ENCODE results near the gene LPAR3. TPM values are rescaled to one million over a fixed set of nuclear protein-coding genes. Genes with fewer than 3 reads are reported as not detected.

The LPAR3 gene
- polyA plus RNA-seq, 1 of the 3 experiments (the other 2 are of a cell fraction): 0.08 TPM

DNA sequence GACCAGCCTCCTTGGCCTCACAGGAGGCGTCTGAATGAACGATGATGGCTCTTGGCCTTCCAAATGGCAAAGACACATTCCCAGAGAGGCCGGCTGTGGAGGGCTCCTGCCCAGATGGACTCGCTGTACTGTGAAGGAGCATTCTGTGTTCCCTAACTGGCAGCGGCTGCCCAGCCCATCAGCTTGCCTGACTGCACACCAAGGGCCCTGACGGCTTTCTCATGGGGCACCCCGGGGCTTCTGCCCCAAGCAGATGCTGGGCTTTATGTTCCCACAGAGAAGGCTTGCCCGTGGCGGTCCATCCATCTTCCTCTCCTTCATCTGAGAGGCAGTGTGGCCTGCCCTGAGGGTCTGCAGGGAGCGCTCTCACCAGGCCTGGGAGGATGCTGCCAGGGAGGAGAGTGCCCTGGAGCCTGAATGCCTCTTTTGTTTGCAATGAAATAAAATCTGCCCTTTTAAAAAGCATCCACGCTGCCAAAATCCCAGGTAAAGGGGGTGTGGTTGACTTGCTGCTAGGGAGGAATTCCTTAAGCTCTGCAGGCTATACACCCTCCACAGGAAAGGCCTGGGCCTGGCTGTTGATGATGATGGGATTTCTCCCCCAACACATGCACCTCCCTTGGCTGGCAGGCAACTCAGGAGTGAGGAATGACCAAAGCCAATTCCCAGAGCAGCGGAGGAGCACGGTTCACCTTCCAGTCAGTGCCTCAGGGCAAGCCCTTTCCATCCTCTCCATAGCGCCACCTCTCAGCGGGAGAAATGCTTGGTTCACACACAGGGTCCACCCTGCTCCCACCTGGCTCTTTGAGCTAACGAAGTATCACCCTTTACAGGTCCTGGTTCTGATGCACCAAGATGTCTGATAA, 118.1 kb downstream of the LPAR3 start:
- Histone ChIP-seq H3K27ac (ENCODE audit: low read depth in 2 of 2, low read length in 1 of 2) (no peak overlapping the region), H3K27me3 (ENCODE audit: insufficient read depth) (no peaks in the 10 kb centered on the region), H3F3A (replicated peaks; ENCODE audit: insufficient read depth) (no peaks in the 10 kb centered on the region), H2AFZ (ENCODE audit: low read depth) (no peak overlapping the region), H4K20me1 (ENCODE audit: insufficient read depth) (no peaks in the 10 kb centered on the region), H3K4me3 (ENCODE audit: low read depth in 2 of 2, low read length in 1 of 2) (no peak overlapping the region), H3K4me1 (ENCODE audit: control insufficient read depth in 1 of 2, insufficient read depth in 2 of 2, low read depth in 1 of 2, low read length in 1 of 2) (peaks cover 0 to 5% of the 10 kb centered on the region in 2 experiments; a peak in 1 of 4 replicates), H3K9me2 (no peaks in the 10 kb centered on the region), H3K4me2 (no peak overlapping the region), H3K36me3 (replicated peaks in 1 of 2; ENCODE audit: control insufficient read depth in 1 of 2, insufficient read depth in 2 of 2, low read length in 1 of 2) (no peaks in the 10 kb centered on the region), H3K79me2 (ENCODE audit: insufficient read depth) (no peaks in the 10 kb centered on the region), H3K9me3 (no peaks in the 10 kb centered on the region), H3K9ac (no peak overlapping the region)
- 82% methylated on average over 6 of the region's 16 CpGs for WGBS (ENCODE audit: low lambda C conversion rate)
- no peak for TF ChIP-seq NFIC (IDR thresholded peaks at IDR 0.05; ENCODE audit: borderline replicate concordance)
- TF ChIP-seq GABPA (IDR thresholded peaks at IDR 0.05; ENCODE audit: low read depth): no peak
- TF ChIP-seq EZH2phosphoT487 (IDR thresholded peaks at IDR 0.05; ENCODE audit: borderline replicate concordance, low read depth): no peak
- TF ChIP-seq ELF1 (IDR thresholded peaks at IDR 0.05): no peak
- TF ChIP-seq, protein P1, sequence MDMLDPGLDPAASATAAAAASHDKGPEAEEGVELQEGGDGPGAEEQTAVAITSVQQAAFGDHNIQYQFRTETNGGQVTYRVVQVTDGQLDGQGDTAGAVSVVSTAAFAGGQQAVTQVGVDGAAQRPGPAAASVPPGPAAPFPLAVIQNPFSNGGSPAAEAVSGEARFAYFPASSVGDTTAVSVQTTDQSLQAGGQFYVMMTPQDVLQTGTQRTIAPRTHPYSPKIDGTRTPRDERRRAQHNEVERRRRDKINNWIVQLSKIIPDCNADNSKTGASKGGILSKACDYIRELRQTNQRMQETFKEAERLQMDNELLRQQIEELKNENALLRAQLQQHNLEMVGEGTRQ (IDR thresholded peaks at IDR 0.05; ENCODE audit: borderline replicate concordance, low read depth, low read length): no peak
- TF ChIP-seq, protein P2, sequence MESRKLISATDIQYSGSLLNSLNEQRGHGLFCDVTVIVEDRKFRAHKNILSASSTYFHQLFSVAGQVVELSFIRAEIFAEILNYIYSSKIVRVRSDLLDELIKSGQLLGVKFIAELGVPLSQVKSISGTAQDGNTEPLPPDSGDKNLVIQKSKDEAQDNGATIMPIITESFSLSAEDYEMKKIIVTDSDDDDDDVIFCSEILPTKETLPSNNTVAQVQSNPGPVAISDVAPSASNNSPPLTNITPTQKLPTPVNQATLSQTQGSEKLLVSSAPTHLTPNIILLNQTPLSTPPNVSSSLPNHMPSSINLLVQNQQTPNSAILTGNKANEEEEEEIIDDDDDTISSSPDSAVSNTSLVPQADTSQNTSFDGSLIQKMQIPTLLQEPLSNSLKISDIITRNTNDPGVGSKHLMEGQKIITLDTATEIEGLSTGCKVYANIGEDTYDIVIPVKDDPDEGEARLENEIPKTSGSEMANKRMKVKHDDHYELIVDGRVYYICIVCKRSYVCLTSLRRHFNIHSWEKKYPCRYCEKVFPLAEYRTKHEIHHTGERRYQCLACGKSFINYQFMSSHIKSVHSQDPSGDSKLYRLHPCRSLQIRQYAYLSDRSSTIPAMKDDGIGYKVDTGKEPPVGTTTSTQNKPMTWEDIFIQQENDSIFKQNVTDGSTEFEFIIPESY (IDR thresholded peaks at IDR 0.05; ENCODE audit: borderline replicate concordance, low read depth): no peak
- TF ChIP-seq FOXJ3 (CRISPR knock-in tag; IDR thresholded peaks at IDR 0.05): no peak
- TF ChIP-seq, protein P3, sequence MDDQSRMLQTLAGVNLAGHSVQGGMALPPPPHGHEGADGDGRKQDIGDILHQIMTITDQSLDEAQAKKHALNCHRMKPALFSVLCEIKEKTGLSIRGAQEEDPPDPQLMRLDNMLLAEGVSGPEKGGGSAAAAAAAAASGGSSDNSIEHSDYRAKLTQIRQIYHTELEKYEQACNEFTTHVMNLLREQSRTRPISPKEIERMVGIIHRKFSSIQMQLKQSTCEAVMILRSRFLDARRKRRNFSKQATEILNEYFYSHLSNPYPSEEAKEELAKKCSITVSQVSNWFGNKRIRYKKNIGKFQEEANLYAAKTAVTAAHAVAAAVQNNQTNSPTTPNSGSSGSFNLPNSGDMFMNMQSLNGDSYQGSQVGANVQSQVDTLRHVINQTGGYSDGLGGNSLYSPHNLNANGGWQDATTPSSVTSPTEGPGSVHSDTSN (IDR thresholded peaks at IDR 0.05): no peak
- no peak for TF ChIP-seq RXRA (IDR thresholded peaks at IDR 0.05; ENCODE audit: borderline replicate concordance, low read depth)
- TF ChIP-seq MEF2A (IDR thresholded peaks at IDR 0.05; ENCODE audit: borderline replicate concordance, low read depth): no peak
- TF ChIP-seq, protein P4, sequence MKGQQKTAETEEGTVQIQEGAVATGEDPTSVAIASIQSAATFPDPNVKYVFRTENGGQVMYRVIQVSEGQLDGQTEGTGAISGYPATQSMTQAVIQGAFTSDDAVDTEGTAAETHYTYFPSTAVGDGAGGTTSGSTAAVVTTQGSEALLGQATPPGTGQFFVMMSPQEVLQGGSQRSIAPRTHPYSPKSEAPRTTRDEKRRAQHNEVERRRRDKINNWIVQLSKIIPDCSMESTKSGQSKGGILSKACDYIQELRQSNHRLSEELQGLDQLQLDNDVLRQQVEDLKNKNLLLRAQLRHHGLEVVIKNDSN (IDR thresholded peaks at IDR 0.05; ENCODE audit: borderline replicate concordance, low read depth): no peak
- ChIA-PET POLR2A (no interaction called here), CTCF (interaction anchor here (1.1 to 6.6 kb wide), 3 partner anchors 14 to 161 kb away, joined by 3 to 77 read pairs (median 11); no protein-coding TSS in a partner anchor)
- DNase-seq: no peak

Data from SK-N-SH (cell line).